ENCODE measurements around the gene PDE4D.

Gene PDE4D

GRCh38 chr5:59234236-59234635, 659.3 kb downstream of the PDE4D start:
- DNase-seq: no peak

- peak; percentile 20 for DNase-seq
Observed at GRCh38 chr5:59231221-59231931, 662.1 kb downstream of the PDE4D start.

DNA sequence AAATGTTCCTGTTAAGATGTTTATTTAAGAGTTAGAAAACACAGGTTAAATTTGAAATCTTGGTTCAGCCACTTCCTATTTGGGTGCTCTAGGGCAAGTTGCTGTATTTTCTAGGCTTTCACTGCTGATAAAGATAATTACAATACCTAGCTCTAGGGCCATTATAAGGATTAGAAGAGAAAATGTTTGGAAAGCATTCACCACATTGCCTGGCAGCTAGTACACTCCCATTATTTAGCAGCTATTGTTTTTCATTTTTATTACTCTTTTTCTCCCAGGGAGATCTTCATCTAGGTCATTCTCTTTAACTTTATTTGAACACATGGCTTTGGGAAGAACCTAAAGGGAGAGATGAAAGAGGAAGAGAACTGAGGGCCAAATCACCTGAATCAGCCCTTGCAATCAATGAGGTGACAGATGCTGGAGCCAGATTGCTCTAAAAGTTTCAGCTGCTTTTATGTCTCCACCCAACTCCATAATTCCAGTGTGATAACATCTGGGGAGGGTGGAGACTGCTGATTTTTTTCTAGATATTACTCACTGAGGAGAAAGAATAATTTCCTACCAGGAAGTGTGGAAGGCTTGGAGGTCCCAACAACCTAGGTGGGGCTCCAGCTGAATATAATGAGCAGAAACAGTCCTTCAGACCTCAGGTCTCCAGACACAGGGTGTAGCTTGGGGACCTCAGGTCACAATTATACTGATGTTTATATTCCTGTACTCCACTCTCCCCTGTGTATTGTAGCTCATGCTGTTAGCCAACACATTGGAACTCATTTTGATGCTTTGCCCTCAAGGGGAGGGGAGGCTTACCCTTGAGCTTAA, 670.6 kb downstream of the PDE4D start:
- no peak for DNase-seq

- DNase-seq: no peak
Observed at GRCh38 chr5:59221769-59222168, 671.8 kb downstream of the PDE4D start.

DNA sequence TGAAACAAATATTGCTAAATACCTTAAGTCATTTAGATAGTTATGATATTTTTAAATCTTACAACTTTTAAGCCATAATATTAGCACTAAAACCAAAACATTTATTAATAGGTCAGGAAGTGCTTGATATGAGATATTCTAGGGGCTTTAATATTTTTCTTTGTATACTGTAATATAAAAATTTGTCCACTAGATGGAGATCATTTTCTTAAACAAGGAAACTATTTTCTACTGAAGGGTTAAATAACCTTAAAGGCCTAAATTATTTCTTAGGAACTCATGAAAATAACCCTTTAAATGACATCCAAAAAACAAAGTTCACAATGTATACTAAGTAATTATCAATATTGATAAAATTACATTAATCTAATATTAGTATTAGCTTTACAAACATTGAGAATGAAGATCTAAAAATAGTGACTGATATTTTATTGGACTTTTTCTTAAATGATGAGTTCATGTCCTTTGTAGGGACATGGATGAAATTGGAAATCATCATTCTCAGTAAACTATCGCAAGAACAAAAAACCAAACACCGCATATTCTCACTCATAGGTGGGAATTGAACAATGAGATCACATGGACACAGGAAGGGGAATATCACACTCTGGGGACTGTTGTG, 675.0 kb downstream of the PDE4D start:
- DNase-seq: no peak

- no peak for DNase-seq
Observed at GRCh38 chr5:59216841-59217240, 676.7 kb downstream of the PDE4D start.

GRCh38 chr5:59212596-59212995, 680.9 kb downstream of the PDE4D start:
- DNase-seq: no peak

DNA sequence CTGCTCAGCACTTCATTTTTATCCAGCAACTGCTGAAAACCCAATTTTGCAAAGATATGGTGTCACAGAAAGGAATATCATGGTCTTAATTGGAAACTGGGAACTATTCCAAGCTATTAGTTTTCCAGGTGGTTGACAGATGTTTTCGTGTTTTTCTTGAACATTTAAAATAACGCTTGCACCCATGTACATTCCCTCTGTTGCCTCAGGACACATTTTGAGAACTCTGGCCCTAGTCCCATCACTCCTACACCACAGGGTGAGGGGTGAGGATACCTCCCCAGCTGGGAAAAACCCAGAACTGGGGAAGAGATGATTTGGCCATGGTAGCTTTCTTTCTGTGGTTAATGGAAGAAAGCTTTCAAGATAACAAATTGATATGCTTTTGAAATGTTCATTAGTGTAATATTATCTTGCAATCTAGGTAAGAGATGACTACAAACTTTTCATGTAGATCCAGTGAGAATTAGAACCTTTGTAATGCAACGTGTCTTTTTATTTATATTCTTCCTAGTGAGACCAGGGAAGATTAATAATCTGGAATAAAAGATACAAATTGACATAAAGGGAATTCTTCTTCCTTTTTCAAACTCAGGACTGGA, 683.7 kb downstream of the PDE4D start:
- no peak for DNase-seq

GRCh38 chr5:59208474-59208873, 685.1 kb downstream of the PDE4D start:
- DNase-seq: no peak

DNA sequence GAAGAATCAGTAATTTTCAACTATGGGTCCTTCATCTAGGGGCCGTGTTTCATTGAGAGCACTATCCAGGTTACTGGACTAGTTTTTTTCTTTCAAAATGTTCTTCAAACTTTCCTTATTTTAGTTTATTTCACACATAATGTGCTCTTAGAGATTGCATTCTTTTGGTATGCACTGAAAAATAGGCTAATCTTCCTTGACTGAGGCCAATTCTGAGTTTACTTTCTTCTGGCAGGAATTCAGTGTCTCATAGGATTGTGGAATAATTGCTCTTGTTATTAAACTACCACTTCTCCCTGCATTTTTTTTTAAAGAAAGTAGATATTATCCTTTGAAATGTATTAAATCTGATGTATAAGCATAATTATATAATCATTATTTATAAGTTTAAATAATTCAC, 686.1 kb downstream of the PDE4D start:
- no peak for DNase-seq

DNA sequence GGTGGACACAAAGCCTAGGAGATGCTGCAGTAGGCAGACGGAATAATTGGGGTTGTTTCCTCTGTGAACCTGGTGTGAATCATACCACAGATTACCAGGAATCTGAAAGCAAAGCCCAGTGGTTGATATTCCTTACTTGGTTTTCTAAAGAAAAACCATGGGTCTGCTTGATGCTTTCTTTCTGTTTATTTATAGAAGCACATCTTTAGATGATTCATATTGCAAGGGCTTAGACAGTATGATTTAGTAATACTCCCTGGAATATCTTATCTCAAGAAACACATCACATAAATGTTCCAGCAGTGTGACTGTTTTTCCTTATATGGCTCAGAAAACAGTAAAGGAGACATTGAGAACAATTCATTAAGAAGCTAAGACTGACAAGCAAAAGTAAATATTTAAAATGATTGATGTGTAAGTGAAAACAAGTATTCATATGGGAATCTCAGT, 687.4 kb downstream of the PDE4D start:
- DNase-seq: no peak

DNA sequence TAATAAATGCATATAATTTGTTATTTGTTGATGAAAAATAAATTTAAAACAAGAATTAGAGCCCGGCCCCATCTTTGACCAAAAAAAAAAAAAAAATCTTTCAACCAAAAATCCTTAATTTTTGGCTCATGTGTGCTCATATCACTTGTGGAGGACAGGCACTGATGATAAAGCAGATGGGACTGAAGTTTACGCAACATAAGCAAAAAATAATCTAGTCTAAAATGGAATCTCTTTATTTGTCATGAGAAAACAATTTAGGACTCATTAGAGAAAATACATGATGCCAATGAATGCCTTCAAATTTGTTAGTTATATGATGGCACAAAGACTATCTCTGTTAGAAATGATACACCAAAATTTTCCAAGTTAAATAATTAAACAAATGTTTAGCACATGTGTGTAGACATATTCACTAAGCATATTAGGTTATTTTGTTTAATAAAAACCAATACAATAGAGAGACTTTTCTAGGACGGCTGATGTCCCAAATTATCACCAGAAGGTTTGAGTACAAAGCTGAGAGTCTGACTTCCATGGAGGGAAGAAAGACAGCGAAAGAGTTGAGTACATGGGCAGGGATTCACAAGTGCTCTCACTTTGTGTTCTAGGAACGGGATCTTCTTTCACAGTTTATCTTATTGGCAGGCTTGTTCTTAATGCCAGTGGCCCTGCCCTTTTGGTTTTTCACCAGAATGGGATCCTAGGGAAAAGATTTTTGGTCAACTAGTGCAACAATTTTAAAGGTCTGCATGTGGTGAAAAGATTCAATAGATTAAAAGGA, 689.2 kb downstream of the PDE4D start:
- no peak for DNase-seq

DNA sequence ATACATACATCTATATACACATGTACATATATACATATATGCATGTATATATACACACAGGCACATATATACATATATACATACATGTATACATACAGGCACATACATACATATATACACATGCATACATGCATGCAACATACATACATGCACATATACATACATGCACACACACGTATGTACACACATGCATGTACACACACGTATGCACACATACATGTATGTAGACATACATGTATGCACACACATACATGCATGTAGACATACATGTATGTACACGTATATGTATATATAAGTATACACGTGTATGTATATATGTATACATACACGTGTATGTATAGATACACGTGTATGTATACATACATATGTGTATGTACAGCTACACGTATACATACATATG, 693.7 kb downstream of the PDE4D start:
- DNase-seq: no peak

- no peak for DNase-seq
Observed at GRCh38 chr5:59198832-59199231, 694.7 kb downstream of the PDE4D start.

DNA sequence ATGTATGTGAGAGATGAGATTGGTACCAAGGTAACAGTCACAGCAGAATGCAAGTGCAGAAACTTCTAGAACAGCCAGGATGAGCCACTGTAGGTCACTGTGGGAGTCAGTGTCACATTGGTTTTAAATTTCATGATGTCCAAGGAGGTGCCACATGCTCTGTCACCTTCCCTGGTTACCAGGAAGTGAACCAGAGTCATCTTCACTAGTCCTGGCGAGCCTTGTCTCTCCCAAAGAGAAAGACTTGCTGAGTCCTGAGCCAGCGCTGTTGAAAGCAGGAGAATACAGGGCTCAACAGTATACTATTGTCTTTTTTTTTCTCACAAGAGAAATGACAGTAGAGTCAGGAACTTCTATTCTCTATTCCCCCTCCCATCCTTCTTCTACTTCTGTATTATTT, 695.2 kb downstream of the PDE4D start:
- no peak for DNase-seq

DNA sequence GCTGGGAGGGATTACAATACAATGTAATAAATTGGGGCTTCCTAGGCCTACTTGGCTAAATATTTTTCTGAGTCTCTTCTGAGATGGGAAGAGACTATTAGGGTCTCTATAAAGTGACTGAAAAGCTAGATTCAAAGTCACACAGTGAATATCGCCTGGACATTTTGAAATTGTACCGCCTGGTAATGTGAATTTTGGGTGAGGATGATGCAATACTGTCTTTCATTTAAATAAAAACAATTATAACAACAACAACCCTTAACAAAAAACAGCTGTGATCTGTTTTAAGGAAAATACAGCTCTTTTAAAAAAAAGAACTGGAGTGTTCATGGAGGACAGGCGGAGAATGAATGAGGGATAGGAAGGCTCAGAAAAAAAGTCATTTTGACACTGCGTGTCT, 695.6 kb downstream of the PDE4D start:
- no peak for DNase-seq

DNA sequence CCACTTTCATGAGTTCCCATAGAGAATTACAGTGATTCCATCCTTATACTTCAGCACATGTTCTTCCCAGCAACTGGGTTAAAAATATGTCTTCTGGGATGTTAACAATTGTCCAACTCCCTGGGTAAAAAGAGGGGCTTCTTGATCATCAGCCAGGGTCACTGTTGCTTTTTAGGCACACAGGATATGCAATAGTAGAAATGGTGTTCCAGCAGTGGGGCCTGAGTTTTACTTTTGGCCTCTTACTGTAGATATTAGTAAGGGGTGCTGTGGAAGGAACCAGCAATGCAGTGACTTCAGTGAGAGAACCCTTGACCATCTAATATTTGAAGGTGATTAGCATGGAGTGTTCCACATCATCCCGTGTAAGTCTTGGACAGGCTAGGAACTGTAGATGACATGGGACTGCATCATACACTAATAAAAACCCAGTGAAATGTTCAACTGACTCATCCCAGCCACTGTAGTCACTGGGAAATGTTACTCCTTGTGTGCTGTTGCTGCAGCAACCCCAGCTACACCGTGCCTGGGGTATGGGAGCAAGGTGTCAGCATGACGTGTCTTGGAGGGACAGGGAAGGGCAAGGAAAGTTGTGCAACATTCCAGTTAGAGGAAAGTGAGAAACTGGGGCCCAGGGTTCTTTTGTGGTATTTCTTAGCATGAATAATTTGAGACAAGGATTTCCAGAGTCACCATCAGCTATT, 699.8 kb downstream of the PDE4D start:
- DNase-seq: no peak

DNA sequence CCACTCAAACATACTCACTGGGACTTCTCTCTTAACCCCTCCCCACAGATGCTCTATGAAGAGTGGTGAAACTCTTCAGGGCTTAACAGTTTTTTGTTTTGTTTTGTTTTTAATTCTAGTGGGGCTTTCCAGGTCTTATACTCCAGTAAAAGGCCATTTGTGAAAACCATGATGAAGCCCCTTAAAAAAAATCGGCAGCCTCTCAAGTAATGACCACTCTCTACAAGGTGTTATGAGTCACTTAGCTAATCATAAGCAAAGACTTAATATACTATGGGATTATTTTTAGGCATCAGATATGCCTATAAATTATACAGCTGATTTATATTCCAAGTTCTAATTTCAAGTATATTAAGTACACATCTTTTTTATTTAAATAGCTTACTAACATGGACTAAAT, 702.8 kb downstream of the PDE4D start:
- DNase-seq: no peak

- DNase-seq: no peak
Observed at GRCh38 chr5:59189472-59190244, 703.9 kb downstream of the PDE4D start.

- DNase-seq: peak; percentile 84
Observed at GRCh38 chr5:59188419-59189225, 704.9 kb downstream of the PDE4D start.

All from NCI-H2227 treated with DMSO at 0.1 percent for 48 hours (cell line).